ENCODE results near the gene MCRS1.

MCRS1 gene

GRCh38 chr12:49583366-49584094 is 15.6 kb upstream of the MCRS1 start:
- H3K4me3 ChIP-seq: no peak overlapping the region
- H3K27ac ChIP-seq: no peak overlapping the region

- H3K27ac ChIP-seq: no peak overlapping the region
- no peak overlapping the region for H3K4me3 ChIP-seq
Observed at GRCh38 chr12:49582850-49583249, 14.9 kb upstream of the MCRS1 start.

GRCh38 chr12:49582201-49582600 is 14.3 kb upstream of the MCRS1 start:
- Histone ChIP-seq H3K4me3 (no peak overlapping the region), H3K27ac (no peak overlapping the region)

- Histone ChIP-seq H3K27ac (no peak overlapping the region), H3K4me3 (no peak overlapping the region)
Observed at GRCh38 chr12:49580572-49581535, 12.9 kb upstream of the MCRS1 start.

GRCh38 chr12:49578471-49579112 is 10.7 kb upstream of the MCRS1 start:
- H3K27ac ChIP-seq: no peak overlapping the region

GRCh38 chr12:49577589-49578315 is 9.8 kb upstream of the MCRS1 start:
- Histone ChIP-seq H3K4me3 (no peak overlapping the region), H3K27ac (no peak overlapping the region)

More at GRCh38 chr12:49578471-49579112, 10.7 kb upstream of the MCRS1 start:
- H3K4me3 ChIP-seq: no peak overlapping the region

- Histone ChIP-seq H3K27ac (peak overlapping the region; percentile 73 to 99 (median 91)), H3K4me3 (peak overlapping the region; percentile 49 to 93 (median 78))
Observed at GRCh38 chr12:49568442-49569162, 660 bp upstream of the MCRS1 start.

GRCh38 chr12:49567302-49567610 is 686 bp downstream of the MCRS1 start:
- H3K4me3 ChIP-seq: peak overlapping the region; percentile 49 to 93 (median 78)
- peak overlapping the region; percentile 73 to 99 (median 91) for H3K27ac ChIP-seq

- H3K4me3 ChIP-seq: no peak overlapping the region
- H3K27ac ChIP-seq: peak overlapping the region in 1 of 21 experiments; percentile 4
Observed at GRCh38 chr12:49566361-49566760, 1.6 kb downstream of the MCRS1 start.

- peak overlapping the region in 1 of 21 experiments; percentile 18 for H3K27ac ChIP-seq
- H3K4me3 ChIP-seq: no peak overlapping the region
Observed at GRCh38 chr12:49565406-49566265, 2.3 kb downstream of the MCRS1 start.

- H3K4me3 ChIP-seq: no peak overlapping the region
- no peak overlapping the region for H3K27ac ChIP-seq
Observed at GRCh38 chr12:49564686-49565405, 3.1 kb downstream of the MCRS1 start.

- Histone ChIP-seq H3K27ac (no peak overlapping the region), H3K4me3 (no peak overlapping the region)
Observed at GRCh38 chr12:49563951-49564685, 3.8 kb downstream of the MCRS1 start.

- Histone ChIP-seq H3K27ac (no peak overlapping the region), H3K4me3 (no peak overlapping the region)
Observed at GRCh38 chr12:49562831-49563230, 5.1 kb downstream of the MCRS1 start.

GRCh38 chr12:49562233-49562632 is 5.7 kb downstream of the MCRS1 start:
- no peak overlapping the region for H3K27ac ChIP-seq
- no peak overlapping the region for H3K4me3 ChIP-seq

- Histone ChIP-seq H3K4me3 (no peak overlapping the region), H3K27ac (no peak overlapping the region)
Observed at GRCh38 chr12:49560695-49561094, 7.2 kb downstream of the MCRS1 start.

GRCh38 chr12:49559011-49559675 is 8.8 kb downstream of the MCRS1 start:
- H3K4me3 ChIP-seq: no peak overlapping the region
- no peak overlapping the region for H3K27ac ChIP-seq

Data from skin epidermis (tissue), 12 donors.